ENCODE measurements around the gene NTSR1.

GRCh38 chr20:62660240-62660615 is 48.4 kb upstream of the NTSR1 start:
- TF ChIP-seq CTCF (IDR thresholded peaks at IDR 0.05) (no peak), POLR2A (IDR thresholded peaks at IDR 0.05) (no peak)

Measured in right lobe of liver (tissue), 4 donors.